MM.1S (cell line): ENCODE data around the gene SLC44A2.

Source experiments
- DNase-seq: peaks from one replicate; pipeline ENCODE4 v3.0.0-alpha.2; 2015
- H2AFZ ChIP-seq: fragments of 300-600 bp; sonication (generic); 2 replicates; pipeline ENCODE4 v1.6.0; 2016; ENCODE audit warnings: antibody characterized with exemption, low read length
- H3F3A ChIP-seq: fragments of 300-600 bp; sonication (generic); 2 replicates; pipeline ENCODE4 v1.6.1; 2016; ENCODE audit warnings: mild to moderate bottlenecking, antibody characterized with exemption, low read length, moderate library complexity, mixed read lengths; ENCODE audit not compliant: insufficient read depth
- H3K27ac ChIP-seq: fragments of 300-600 bp; sonication (generic); 2 replicates; pipeline ENCODE4 v1.5.1; 2016; ENCODE audit warnings: mild to moderate bottlenecking, low read length
- H3K27me3 ChIP-seq: fragments of 300-600 bp; sonication (generic); replicated peaks from 2 replicates; pipeline ENCODE4 v1.6.0; 2016; ENCODE audit warnings: low read length; ENCODE audit not compliant: insufficient read depth
- H3K36me3 ChIP-seq: fragments of 300-600 bp; sonication (generic); replicated peaks from 2 replicates; pipeline ENCODE4 v1.6.1; 2016; ENCODE audit warnings: mild to moderate bottlenecking, low read length, mixed read lengths; ENCODE audit not compliant: insufficient read depth
- H3K4me1 ChIP-seq: fragments of 300-600 bp; sonication (generic); 2 replicates; pipeline ENCODE4 v1.6.1; 2016; ENCODE audit warnings: low read length, mixed read lengths
- H3K4me2 ChIP-seq: fragments of 300-600 bp; sonication (generic); 2 replicates; pipeline ENCODE4 v1.6.0; 2016; ENCODE audit warnings: low read depth, low read length
- H3K4me3 ChIP-seq: fragments of 300-600 bp; sonication (generic); 2 replicates; pipeline ENCODE4 v1.5.1; 2016; ENCODE audit warnings: low read length, mixed read lengths
- H3K79me2 ChIP-seq: fragments of 300-600 bp; sonication (generic); 2 replicates; pipeline ENCODE4 v1.6.1; 2016; ENCODE audit warnings: mixed run types, low read length, mixed read lengths
- H3K9ac ChIP-seq: fragments of 300-600 bp; sonication (generic); 2 replicates; pipeline ENCODE4 v1.6.1; 2016; ENCODE audit warnings: low read length, mixed read lengths
- H3K9me2 ChIP-seq: fragments of 300-600 bp; sonication (generic); replicated peaks from 2 replicates; pipeline ENCODE4 v1.6.1; 2016; ENCODE audit warnings: mild to moderate bottlenecking, low read length, mixed read lengths; ENCODE audit not compliant: insufficient read depth
- H3K9me3 ChIP-seq: fragments of 300-600 bp; sonication (generic); replicated peaks from 2 replicates; pipeline ENCODE4 v1.6.1; 2016; ENCODE audit warnings: mild to moderate bottlenecking, low read length, mixed read lengths; ENCODE audit not compliant: insufficient read depth
- H4K20me1 ChIP-seq: fragments of 300-600 bp; sonication (generic); 2 replicates; pipeline ENCODE4 v1.6.1; 2016; ENCODE audit warnings: mild to moderate bottlenecking, low read length, moderate library complexity, mixed read lengths; ENCODE audit not compliant: insufficient read depth
- CTCF ChIP-seq: fragments of 300-600 bp; sonication (generic); IDR thresholded peaks from 2 replicates; pipeline ENCODE4 v1.5.1; 2016; ENCODE audit warnings: antibody characterized with exemption, low read length, mixed read lengths
- EZH2 ChIP-seq: fragments of 300-600 bp; sonication (generic); optimal IDR thresholded peaks from 2 replicates; pipeline ENCODE3; 2017; ENCODE audit warnings: low read depth, mild to moderate bottlenecking, antibody characterized with exemption, low read length, mixed read lengths
- EZH2phosphoT487 ChIP-seq: fragments of 300-600 bp; sonication (generic); IDR thresholded peaks from 2 replicates; pipeline ENCODE4 v1.6.1; 2018; ENCODE audit warnings: antibody characterized with exemption, low read length

SLC44A2 gene

DNA sequence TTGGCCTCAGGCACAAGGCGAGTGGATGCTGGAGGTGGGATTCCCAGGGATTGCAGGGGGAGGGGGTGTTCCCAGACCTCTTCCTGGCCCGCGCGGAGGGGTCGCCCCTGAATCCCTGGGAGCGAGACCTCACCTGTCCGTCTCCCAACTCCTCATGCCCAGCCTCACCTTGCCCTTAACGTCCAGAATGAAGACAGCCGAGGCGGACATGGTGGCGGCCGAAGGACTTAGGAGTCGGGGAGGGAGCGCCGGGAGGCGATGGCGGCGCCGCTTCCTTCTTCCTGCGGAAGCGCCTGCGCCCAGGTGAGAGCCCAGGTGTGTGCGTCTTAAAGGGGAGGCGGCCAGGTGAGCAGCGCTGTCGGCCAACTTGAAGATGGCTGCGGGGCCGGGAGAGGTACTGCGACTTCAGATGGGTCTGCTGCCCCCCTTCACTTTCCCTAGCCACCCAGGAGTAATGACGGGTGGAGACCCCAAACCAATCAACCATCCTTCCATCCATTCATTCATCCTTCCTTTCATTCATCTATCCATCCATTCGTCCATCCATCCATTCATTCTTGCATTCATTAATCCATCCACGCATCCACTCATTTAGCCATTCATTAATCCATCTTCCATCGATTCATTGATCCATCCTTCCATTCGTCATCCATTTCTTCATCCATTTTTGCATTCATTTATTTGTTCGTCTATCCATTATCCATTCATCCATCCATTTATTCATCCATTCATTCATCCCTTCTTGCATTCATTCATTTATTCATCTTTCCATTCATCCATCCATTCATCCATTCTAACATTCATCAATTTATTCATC, 38.1 kb upstream of the SLC44A2 start, which contains the start of gene AP1M2:
Gene AP1M2, minus strand, starts transcription at position 291 of the 817 bp plus-strand sequence. Its CDS starts 81 bp downstream, at position 210.
- TF ChIP-seq CTCF (no peak), EZH2 (no peak), EZH2phosphoT487 (no peak)
- no peaks in the 10 kb centered on the region for H4K20me1 ChIP-seq
- H3K79me2 ChIP-seq: no peaks in the 10 kb centered on the region
- no peak for DNase-seq
- H2AFZ ChIP-seq: no peak within 1 kb of the TSS
- H3F3A ChIP-seq: no peaks in the 10 kb centered on the region
- H3K9me3 ChIP-seq: no peaks in the 10 kb centered on the region
- H3K27ac ChIP-seq: no peak within 1 kb of the TSS
- no peak within 1 kb of the TSS for H3K9ac ChIP-seq
- H3K4me2 ChIP-seq: no peak within 1 kb of the TSS
- H3K27me3 ChIP-seq: no peaks in the 10 kb centered on the region
- no peak within 1 kb of the TSS for H3K4me3 ChIP-seq
- H3K4me1 ChIP-seq: no peaks in the 10 kb centered on the region
- H3K9me2 ChIP-seq: no peaks in the 10 kb centered on the region
- no peaks in the 10 kb centered on the region for H3K36me3 ChIP-seq

GRCh38 chr19:10587839-10588150, 37.6 kb upstream of the SLC44A2 start:
- no peak for TF ChIP-seq EZH2
- no peak for TF ChIP-seq CTCF
- no peak for TF ChIP-seq EZH2phosphoT487
- Histone ChIP-seq H2AFZ (no peak overlapping the region), H3K9ac (no peak overlapping the region), H3K79me2 (no peaks in the 10 kb centered on the region), H3K4me1 (no peaks in the 10 kb centered on the region), H3K9me3 (no peaks in the 10 kb centered on the region), H3K9me2 (no peaks in the 10 kb centered on the region), H4K20me1 (no peaks in the 10 kb centered on the region), H3K4me3 (no peak overlapping the region), H3K36me3 (no peaks in the 10 kb centered on the region), H3F3A (no peaks in the 10 kb centered on the region), H3K4me2 (no peak overlapping the region), H3K27ac (no peak overlapping the region), H3K27me3 (no peaks in the 10 kb centered on the region)
- no peak for DNase-seq

DNA sequence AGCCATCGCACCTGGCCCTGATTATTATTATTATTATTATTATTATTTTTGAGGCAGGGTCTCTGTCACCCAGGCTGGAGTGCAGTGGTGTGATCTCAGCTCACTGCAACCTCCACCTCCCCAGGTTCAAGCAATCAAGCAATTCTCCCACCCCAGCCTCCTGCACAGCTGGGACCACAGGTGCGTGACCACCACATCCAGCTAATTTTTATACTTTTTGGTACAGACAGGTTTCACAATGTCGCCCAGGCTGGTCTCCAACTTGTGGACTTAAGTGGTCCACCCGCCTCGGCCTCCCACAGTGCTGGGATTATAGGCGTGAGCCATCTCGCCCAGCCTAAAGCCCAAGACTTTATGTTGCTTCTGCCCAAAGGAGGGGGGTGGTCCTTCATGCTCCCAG, 32.2 kb upstream of the SLC44A2 start:
- no peaks in the 10 kb centered on the region for H4K20me1 ChIP-seq
- no peak for DNase-seq
- peaks cover 23% of the 10 kb centered on the region for H3K4me1 ChIP-seq
- no peak overlapping the region for H3K4me2 ChIP-seq
- H3K27ac ChIP-seq: no peak overlapping the region
- no peaks in the 10 kb centered on the region for H3K9me2 ChIP-seq
- H2AFZ ChIP-seq: no peak overlapping the region
- no peaks in the 10 kb centered on the region for H3K79me2 ChIP-seq
- TF ChIP-seq CTCF (no peak), EZH2phosphoT487 (no peak), EZH2 (no peak)
- H3K9me3 ChIP-seq: no peaks in the 10 kb centered on the region
- no peaks in the 10 kb centered on the region for H3K27me3 ChIP-seq
- no peak overlapping the region for H3K9ac ChIP-seq
- H3F3A ChIP-seq: peaks cover 32% of the 10 kb centered on the region
- no peak overlapping the region for H3K4me3 ChIP-seq
- H3K36me3 ChIP-seq: no peaks in the 10 kb centered on the region
